IMR-90 (cell line): ENCODE measurements around the gene NAA38. TPM values are rescaled to one million over a fixed set of nuclear protein-coding genes. Genes with fewer than 3 reads are reported as not detected.

ENCODE experiments used
- ATAC-seq: fragments of 200-7000 bp; cut with Tn5 transposase; 2 replicates; pipeline ENCODE4 v1.9.1; 2020; ENCODE audit warnings: low read depth, mild to moderate bottlenecking, moderate library complexity
- BruUV-seq: library from RNA; stranded (reverse); fragments of 400-500 nt; replicated peaks from 2 replicates; lab custom pipeline; 2021; lab: Mats Ljungman, UMichigan
- CTCF ChIA-PET: fragments of 300-600 bp; formaldehyde crosslinking; extraction: SDS; loops from one replicate; lab custom pipeline; 2021; ENCODE audit warnings: antibody characterized with exemption; lab: Yijun Ruan, JAX
- POLR2A ChIA-PET: fragments of 300-600 bp; sonication (Branson Sonifier 250); formaldehyde crosslinking; loops from one replicate; lab custom pipeline; 2022; ENCODE audit warnings: antibody characterized with exemption; ENCODE audit not compliant: unreplicated experiment; lab: Charles Lee
- DNase-seq: peaks from one replicate; pipeline ENCODE4 v3.0.0; 2013
- H2AFZ ChIP-seq: replicated peaks from 2 replicates; pipeline ENCODE3; 2013; ENCODE audit warnings: low read length, mild to moderate bottlenecking; ENCODE audit not compliant: poor library complexity
- H2AK5ac ChIP-seq: 2 replicates; pipeline ENCODE4 v1.6.1; 2013; ENCODE audit warnings: low read depth, low read length, inconsistent platforms
- H2AK9ac ChIP-seq: replicated peaks from 2 replicates; pipeline ENCODE3; 2013; ENCODE audit warnings: mild to moderate bottlenecking, low read depth, low read length, moderate library complexity; ENCODE audit not compliant: poor library complexity
- H2BK120ac ChIP-seq: 2 replicates; pipeline ENCODE4 v1.6.1; 2013; ENCODE audit warnings: low read depth, low read length, inconsistent platforms
- H2BK15ac ChIP-seq: 3 replicates; pipeline ENCODE4 v1.6.1; 2013; ENCODE audit warnings: low read depth, low read length, inconsistent platforms
- H2BK20ac ChIP-seq: 2 replicates; pipeline ENCODE4 v1.6.1; 2013; ENCODE audit warnings: low read depth, mild to moderate bottlenecking, inconsistent platforms, low read length, moderate library complexity
- H2BK5ac ChIP-seq: 2 replicates; pipeline ENCODE4 v1.6.1; 2013; ENCODE audit warnings: mild to moderate bottlenecking, low read depth, low read length, inconsistent platforms; ENCODE audit not compliant: poor library complexity, severe bottlenecking
- H3K14ac ChIP-seq: replicated peaks from 2 replicates; pipeline ENCODE4 v1.6.1; 2013; ENCODE audit warnings: low read depth, low read length, inconsistent platforms
- H3K18ac ChIP-seq: 2 replicates; pipeline ENCODE4 v1.6.1; 2013; ENCODE audit warnings: low read depth, low read length, control low read depth
- H3K23ac ChIP-seq: 2 replicates; pipeline ENCODE4 v1.6.1; 2013; ENCODE audit warnings: low read depth, low read length, inconsistent platforms
- H3K27ac ChIP-seq: 2 replicates; pipeline ENCODE4 v1.5.1; 2013; ENCODE audit warnings: mild to moderate bottlenecking, control low read depth, low read length; ENCODE audit not compliant: insufficient read depth
- H3K27me3 ChIP-seq: 2 replicates; pipeline ENCODE4 v1.6.1; 2013; ENCODE audit warnings: low read length; ENCODE audit not compliant: control insufficient read depth, insufficient read depth
- H3K36me3 ChIP-seq: 2 replicates; pipeline ENCODE4 v1.6.1; 2013; ENCODE audit warnings: low read length, mixed read lengths; ENCODE audit not compliant: control insufficient read depth, insufficient read depth
- H3K4ac ChIP-seq: 2 replicates; pipeline ENCODE4 v1.6.1; 2013; ENCODE audit warnings: low read depth, low read length, inconsistent platforms
- H3K4me1 ChIP-seq: 2 replicates; pipeline ENCODE4 v1.6.1; 2013; ENCODE audit warnings: low read length, mixed read lengths; ENCODE audit not compliant: control insufficient read depth, insufficient read depth
- H3K4me2 ChIP-seq: 2 replicates; pipeline ENCODE4 v1.6.1; 2013; ENCODE audit warnings: low read depth, mild to moderate bottlenecking, control low read depth, low read length, moderate library complexity
- H3K4me3 ChIP-seq: 2 replicates; pipeline ENCODE4 v1.5.1; 2013; ENCODE audit warnings: low read depth, mild to moderate bottlenecking, control low read depth, low read length, moderate library complexity; ENCODE audit not compliant: insufficient read depth
- H3K56ac ChIP-seq: 2 replicates; pipeline ENCODE4 v1.6.1; 2013; ENCODE audit warnings: low read length, inconsistent platforms; ENCODE audit not compliant: insufficient read depth; ENCODE audit errors: extremely low read depth
- H3K79me1 ChIP-seq, 2 experiments: 2 replicates each; pipeline ENCODE4 v1.6.1; 2013; ENCODE audit warnings: low read length in 2 of 2, inconsistent platforms in 1 of 2, low read depth in 1 of 2
- H3K9ac ChIP-seq: 2 replicates; pipeline ENCODE4 v1.6.1; 2013; ENCODE audit warnings: low read depth, low read length, control low read depth
- H3K9me1 ChIP-seq: 2 replicates; pipeline ENCODE4 v1.6.1; 2013; ENCODE audit warnings: low read length, inconsistent platforms; ENCODE audit not compliant: insufficient read depth
- H3K9me3 ChIP-seq: 2 replicates; pipeline ENCODE4 v1.6.1; 2013; ENCODE audit warnings: low read length; ENCODE audit not compliant: control insufficient read depth, insufficient read depth
- H4K20me1 ChIP-seq: 2 replicates; pipeline ENCODE4 v1.6.1; 2013; ENCODE audit warnings: low read length, inconsistent platforms; ENCODE audit not compliant: insufficient read depth
- H4K5ac ChIP-seq: 2 replicates; pipeline ENCODE4 v1.6.1; 2013; ENCODE audit warnings: mild to moderate bottlenecking, low read depth, low read length, control low read depth
- H4K8ac ChIP-seq, 2 experiments: 2 replicates each; pipeline ENCODE4 v1.6.1; 2013; ENCODE audit warnings: low read depth in 2 of 2, low read length in 2 of 2, control low read depth in 1 of 2, inconsistent platforms in 1 of 2
- H4K91ac ChIP-seq: 2 replicates; pipeline ENCODE4 v1.6.1; 2013; ENCODE audit warnings: low read depth, low read length, inconsistent platforms; ENCODE audit not compliant: insufficient read depth
- CTCF ChIP-seq: conservative IDR thresholded peaks from 2 replicates; pipeline ENCODE4 v1.5.1; 2012; ENCODE audit warnings: mild to moderate bottlenecking, low read depth, low read length, improper control_type of control experiment
- FOS ChIP-seq: fragments of 150-350 bp; IDR thresholded peaks from 2 replicates; pipeline ENCODE4 v1.6.1; 2016; ENCODE audit warnings: low read depth, low read length
- MAZ ChIP-seq: IDR thresholded peaks from 2 replicates; pipeline ENCODE4 v1.6.1; 2012; ENCODE audit warnings: low read depth, mild to moderate bottlenecking, low read length, improper control_type of control experiment, moderate library complexity, borderline replicate concordance
- RAD21 ChIP-seq: IDR thresholded peaks from 2 replicates; pipeline ENCODE4 v1.6.1; 2012; ENCODE audit warnings: low read length, improper control_type of control experiment
- RCOR1 ChIP-seq: IDR thresholded peaks from 2 replicates; pipeline ENCODE4 v1.6.1; 2012; ENCODE audit warnings: mild to moderate bottlenecking, low read length, improper control_type of control experiment; ENCODE audit not compliant: insufficient replicate concordance
- WGBS, 2 experiments: methylation state at CpG; one replicate each; pipeline versions ENCODE4 v1.1.5 to v1.1.7; 2013; ENCODE audit warnings: missing lambda C conversion rate in 2 of 2; ENCODE audit not compliant: insufficient read length in 1 of 2; ENCODE audit errors: extremely low coverage in 2 of 2; 5-methylcytosine and 5-hydroxymethylcytosine counted together
- dilution Hi-C: fragments of 300-500 bp; cut with HindIII; formaldehyde crosslinking; loops from one replicate; pipeline ENCODE4 v1.14.3; 2018; ENCODE audit warnings: low sequenced_read_pairs; ENCODE audit not compliant: unreplicated experiment
- in situ Hi-C: fragments of 300-500 bp; cut with MboI; formaldehyde crosslinking; loops from 3 replicates; pipeline ENCODE4 v1.14.3; 2019; ENCODE audit warnings: low sequenced_read_pairs, inconsistent platforms, mixed read lengths
- intact Hi-C: fragments of 100-400 bp; cut with micrococcal nuclease; formaldehyde crosslinking; loops from 2 replicates; pipeline ENCODE4 v1.10.0; 2022
- microRNA-seq, 2 experiments: library from miRNA; stranded (forward) in 1 of 2; unstranded in 1 of 2; fragments of 10-50 nt in 1 of 2; fragments of <30 nt in 1 of 2; gene quantifications in 1 of 2; microRNA quantifications in 1 of 2; one replicate each; pipeline versions ENCODE3 to v1.1.0; 2013 to 2020; ENCODE audit not compliant: insufficient read depth in 1 of 2, insufficient read length in 1 of 2, unreplicated experiment in 1 of 2
- polyA plus RNA-seq, 3 experiments: library from polyadenylated mRNA; depleted of rRNA; stranded (reverse); fragments of >200 nt; gene quantifications; 2 replicates each; pipeline ENCODE4 v1.2.3, GENCODE V29; 2012; ENCODE audit warnings: low replicate concordance in 1 of 3
- small RNA-seq, 5 experiments: library from RNA; depleted of rRNA; stranded (forward); fragments of <200 nt; gene quantifications; one replicate each; pipeline ENCODE3, GENCODE V24; 2012
- total RNA-seq: library from RNA; depleted of rRNA; stranded (reverse); fragments of >200 nt; gene quantifications from 2 replicates; pipeline ENCODE4 v1.2.3, GENCODE V29; 2012; rRNA removed
- TF ChIP-seq, protein P1 (sequence below): fragments of 150-350 bp; IDR thresholded peaks from 2 replicates; pipeline ENCODE4 v1.6.1; 2017; ENCODE audit warnings: mild to moderate bottlenecking, antibody characterized with exemption, low read length, low read depth

The NAA38 gene
- total and polyA plus RNA-seq, 2 of the 4 experiments (the other 2 are of a cell fraction), result 40.7 to 76.8 TPM

GRCh38 chr17:7807206-7807605, 50.2 kb downstream of the NAA38 start:
- Histone ChIP-seq H4K20me1 (no peaks in the 10 kb centered on the region), H3K4ac (no peak overlapping the region), H3K4me2 (no peak overlapping the region), H3K79me1 (no peaks in the 10 kb centered on the region), H2BK20ac (no peak overlapping the region), H3K4me1 (no peaks in the 10 kb centered on the region; the same call in 1 of the 2 replicates), H3K23ac (no peak overlapping the region), H3K56ac (no peak overlapping the region), H2AK9ac (no peak overlapping the region), H2AK5ac (no peak overlapping the region), H4K91ac (no peak overlapping the region), H2BK120ac (no peak overlapping the region), H4K5ac (no peak overlapping the region), H3K4me3 (no peak overlapping the region), H3K14ac (no peak overlapping the region), H2BK15ac (no peak overlapping the region), H3K9me3 (no peaks in the 10 kb centered on the region), H2BK5ac (no peak overlapping the region), H3K27ac (no peak overlapping the region), H4K8ac (no peak overlapping the region), H2AFZ (no peak overlapping the region), H3K36me3 (no peaks in the 10 kb centered on the region), H3K27me3 (peaks cover 17% of the 10 kb centered on the region), H3K9me1 (no peaks in the 10 kb centered on the region), H3K9ac (no peak overlapping the region), H3K18ac (no peak overlapping the region)
- no peak for TF ChIP-seq CTCF
- TF ChIP-seq FOS, result no peak
- no peak for TF ChIP-seq MAZ
- no peak for TF ChIP-seq RAD21
- TF ChIP-seq, protein P1, sequence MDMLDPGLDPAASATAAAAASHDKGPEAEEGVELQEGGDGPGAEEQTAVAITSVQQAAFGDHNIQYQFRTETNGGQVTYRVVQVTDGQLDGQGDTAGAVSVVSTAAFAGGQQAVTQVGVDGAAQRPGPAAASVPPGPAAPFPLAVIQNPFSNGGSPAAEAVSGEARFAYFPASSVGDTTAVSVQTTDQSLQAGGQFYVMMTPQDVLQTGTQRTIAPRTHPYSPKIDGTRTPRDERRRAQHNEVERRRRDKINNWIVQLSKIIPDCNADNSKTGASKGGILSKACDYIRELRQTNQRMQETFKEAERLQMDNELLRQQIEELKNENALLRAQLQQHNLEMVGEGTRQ, result no peak
- TF ChIP-seq RCOR1, result no peak
- POLR2A ChIA-PET, result no interaction called here
- DNase-seq (no peak), ATAC-seq (no peak)
- CTCF ChIA-PET, result no interaction called here
- WGBS, 2 experiments, result 53% methylated on average over 4 of the region's 21 CpGs; no CpG with 5 or more reads in 1 of the 2 experiments
- intact Hi-C loops, result no loop called here
- in situ Hi-C loops, result no loop called here
- no TSS peak for BruUV-seq
- dilution Hi-C loops, result no loop called here

Small RNAs within 50 kb of the gene (microRNA-seq; reads per million reads assigned to microRNA genes)
- not detected for gene SCARNA21 (ENCODE audit: insufficient read depth, insufficient read length)

Small RNAs within 50 kb of the gene (small RNA-seq; reads per million reads assigned to genes)
- 0 to 3.8 (median 1.3) reads per million in 5 experiments for gene SCARNA21

Other genes with a start within 250 kb of the NAA38 start
- 38.6 and 39.1 TPM in 2 replicates for gene FXR2, start 242.7 kb downstream of the NAA38 start, total RNA-seq
- gene FXR2, start 242.7 kb downstream of the NAA38 start, polyA plus RNA-seq (2012; rRNA removed), result 55.9 and 59.8 TPM in 2 replicates
- gene SAT2, start 229.7 kb downstream of the NAA38 start, total RNA-seq, result 20.4 and 21.4 TPM in 2 replicates
- 43.8 and 45.9 TPM in 2 replicates for gene SAT2, start 229.7 kb downstream of the NAA38 start, polyA plus RNA-seq (2012; rRNA removed)
- 0.36 TPM in 1 of 2 replicates, not detected in the other for gene SHBG, start 227.4 kb downstream of the NAA38 start, total RNA-seq
- gene SHBG, start 227.4 kb downstream of the NAA38 start, polyA plus RNA-seq (2012; rRNA removed), result 0.38 and 0.40 TPM in 2 replicates
- gene ATP1B2, start 206.6 kb downstream of the NAA38 start, total RNA-seq, result not detected in 2 replicates
- gene ATP1B2, start 206.6 kb downstream of the NAA38 start, polyA plus RNA-seq (2012; rRNA removed), result 0.02 TPM in 1 of 2 replicates, not detected in the other
- 26.4 and 31.2 TPM in 2 replicates for gene TP53, start 170.1 kb downstream of the NAA38 start, total RNA-seq
- 41.6 and 48.5 TPM in 2 replicates for gene TP53, start 170.1 kb downstream of the NAA38 start, polyA plus RNA-seq (2012; rRNA removed)
- gene WRAP53, start 169.1 kb downstream of the NAA38 start, total RNA-seq, result 5.0 and 6.6 TPM in 2 replicates
- 9.4 and 9.5 TPM in 2 replicates for gene WRAP53, start 169.1 kb downstream of the NAA38 start, polyA plus RNA-seq (2012; rRNA removed)
- 0.54 and 0.56 TPM in 2 replicates for gene EFNB3, start 152.4 kb downstream of the NAA38 start, total RNA-seq
- 2.0 TPM in 2 replicates for gene EFNB3, start 152.4 kb downstream of the NAA38 start, polyA plus RNA-seq (2012; rRNA removed)
- gene DNAH2, start 139.8 kb downstream of the NAA38 start, total RNA-seq, result under 0.01 TPM in 2 replicates
- gene DNAH2, start 139.8 kb downstream of the NAA38 start, polyA plus RNA-seq (2012; rRNA removed), result 0.01 and 0.02 TPM in 2 replicates
- 0.72 and 1.1 TPM in 2 replicates for gene KDM6B, start 23.3 kb downstream of the NAA38 start, total RNA-seq
- gene KDM6B, start 23.3 kb downstream of the NAA38 start, polyA plus RNA-seq (2012; rRNA removed), result 3.5 and 4.5 TPM in 2 replicates
- gene TMEM88, start 2.5 kb downstream of the NAA38 start, total RNA-seq, result not detected in 2 replicates
- 1.9 and 2.1 TPM in 2 replicates for gene TMEM88, start 2.5 kb downstream of the NAA38 start, polyA plus RNA-seq (2012; rRNA removed)
- gene CYB5D1, start 444 bp upstream of the NAA38 start, total RNA-seq, result 10.8 and 11.1 TPM in 2 replicates
- 7.0 and 8.8 TPM in 2 replicates for gene CYB5D1, start 444 bp upstream of the NAA38 start, polyA plus RNA-seq (2012; rRNA removed)
- gene CHD3, start 31.2 kb upstream of the NAA38 start, total RNA-seq, result 67.2 and 78.1 TPM in 2 replicates
- 55.1 and 65.4 TPM in 2 replicates for gene CHD3, start 31.2 kb upstream of the NAA38 start, polyA plus RNA-seq (2012; rRNA removed)
- 1.3 and 1.4 TPM in 2 replicates for gene RNF227, start 58.7 kb upstream of the NAA38 start, total RNA-seq
- gene RNF227, start 58.7 kb upstream of the NAA38 start, polyA plus RNA-seq (2012; rRNA removed), result 2.7 and 3.1 TPM in 2 replicates
- gene KCNAB3, start 72.3 kb upstream of the NAA38 start, total RNA-seq, result 0.36 and 0.56 TPM in 2 replicates
- 4.2 and 4.9 TPM in 2 replicates for gene KCNAB3, start 72.3 kb upstream of the NAA38 start, polyA plus RNA-seq (2012; rRNA removed)
- 31.4 and 50.4 TPM in 2 replicates for gene TRAPPC1, start 74.4 kb upstream of the NAA38 start, total RNA-seq
- gene TRAPPC1, start 74.4 kb upstream of the NAA38 start, polyA plus RNA-seq (2012; rRNA removed), result 303 and 341 TPM in 2 replicates
- 12.5 and 12.7 TPM in 2 replicates for gene CNTROB, start 74.6 kb upstream of the NAA38 start, total RNA-seq
- 26.3 and 26.4 TPM in 2 replicates for gene CNTROB, start 74.6 kb upstream of the NAA38 start, polyA plus RNA-seq (2012; rRNA removed)
- gene GUCY2D, start 145.1 kb upstream of the NAA38 start, total RNA-seq, result not detected in 2 replicates
- gene GUCY2D, start 145.1 kb upstream of the NAA38 start, polyA plus RNA-seq (2012; rRNA removed), result 0.03 TPM in 1 of 2 replicates, not detected in the other
- gene ALOX15B, start 181.5 kb upstream of the NAA38 start, total RNA-seq, result not detected in 2 replicates
- gene ALOX15B, start 181.5 kb upstream of the NAA38 start, polyA plus RNA-seq (2012; rRNA removed), result not detected in 2 replicates
- gene ALOX12B, start 230.2 kb upstream of the NAA38 start, total RNA-seq, result not detected in 2 replicates
- not detected in 2 replicates for gene ALOX12B, start 230.2 kb upstream of the NAA38 start, polyA plus RNA-seq (2012; rRNA removed)